C4-2B (cell line): ENCODE data around the gene THOC1.

ENCODE experiments used
- CTCF ChIP-seq: fragments of 450-650 bp; conservative IDR thresholded peaks from 2 replicates; pipeline ENCODE4 v1.5.1; 2017; ENCODE audit warnings: mild to moderate bottlenecking
- ZFX ChIP-seq: fragments of 450-650 bp; IDR thresholded peaks from 2 replicates; pipeline ENCODE4 v1.6.1; 2017

- TF ChIP-seq CTCF (no peak), ZFX (no peak)
These were observed 56.3 kb downstream of the THOC1 start for GRCh38 chr18:211582-211981.
